GM19463 (cell line): ENCODE results near the gene SORBS1.
A peak's percentile ranks its signal among the peaks of the same experiment; 100 is the strongest.

ENCODE experiments used
- ATAC-seq: cut with Tn5 transposase; IDR thresholded peaks from one replicate; pipeline ENCODE4 v1.9.1; 2021; ENCODE audit warnings: mild to moderate bottlenecking, moderate library complexity; ENCODE audit not compliant: unreplicated experiment

The SORBS1 gene

GRCh38 chr10:95561177-95561863, at the start of gene SORBS1:
Gene SORBS1, minus strand, starts transcription at chr10:95561371. Its CDS starts 120,236 bp downstream, at chr10:95441135.
- ATAC-seq, result peak; percentile 99

GRCh38 chr10:95610727-95611126, 49.6 kb upstream of the SORBS1 start:
- no peak for ATAC-seq

GRCh38 chr10:95606922-95607321, 45.8 kb upstream of the SORBS1 start:
- ATAC-seq, result no peak

GRCh38 chr10:95605163-95605562, 44.0 kb upstream of the SORBS1 start:
- ATAC-seq, result no peak

GRCh38 chr10:95604630-95605029, 43.5 kb upstream of the SORBS1 start:
- no peak for ATAC-seq

- no peak for ATAC-seq
Observed at GRCh38 chr10:95602382-95602781, 41.2 kb upstream of the SORBS1 start.

GRCh38 chr10:95601116-95601719, 40.0 kb upstream of the SORBS1 start:
- peak; percentile 61 for ATAC-seq

GRCh38 chr10:95600158-95600557, 39.0 kb upstream of the SORBS1 start:
- no peak for ATAC-seq

- ATAC-seq, result no peak
Observed at GRCh38 chr10:95597788-95598187, 36.6 kb upstream of the SORBS1 start.

- no peak for ATAC-seq
Observed at GRCh38 chr10:95588025-95588424, 26.9 kb upstream of the SORBS1 start.

GRCh38 chr10:95579835-95580535, 18.8 kb upstream of the SORBS1 start:
- no peak for ATAC-seq

- no peak for ATAC-seq
Observed at GRCh38 chr10:95579292-95579691, 18.1 kb upstream of the SORBS1 start.

GRCh38 chr10:95578619-95579018, 17.4 kb upstream of the SORBS1 start:
- no peak for ATAC-seq

- ATAC-seq, result no peak
Observed at GRCh38 chr10:95574649-95575365, 13.6 kb upstream of the SORBS1 start.

GRCh38 chr10:95573964-95574604, 12.9 kb upstream of the SORBS1 start:
- no peak for ATAC-seq

GRCh38 chr10:95573527-95573926, 12.4 kb upstream of the SORBS1 start:
- ATAC-seq, result no peak

- ATAC-seq, result no peak
Observed at GRCh38 chr10:95572131-95572820, 11.1 kb upstream of the SORBS1 start.

GRCh38 chr10:95571390-95571789, 10.2 kb upstream of the SORBS1 start:
- no peak for ATAC-seq

- ATAC-seq, result no peak
Observed at GRCh38 chr10:95569368-95569767, 8.2 kb upstream of the SORBS1 start.

- no peak for ATAC-seq
Observed at GRCh38 chr10:95567903-95568630, 6.9 kb upstream of the SORBS1 start.
